B cell (primary cell): Measurements from ENCODE around the gene MYO19. TPM values are rescaled to one million over a fixed set of nuclear protein-coding genes. Genes with fewer than 3 reads are reported as not detected.
"Not testable (repeated sequence)": the region's sequence is repeated elsewhere in the genome, so short reads cannot be mapped to it uniquely, and the experiment has no call there.

Source experiments
- ATAC-seq: fragments of 200-7000 bp; cut with Tn5 transposase; one replicate; pipeline ENCODE4 v1.10.0; 2021; ENCODE audit warnings: low read depth, mild to moderate bottlenecking, moderate number of reproducible peaks, moderate library complexity
- CTCF ChIA-PET: fragments of 350-600 bp; sonication (Branson Sonifier 250); formaldehyde crosslinking; loops from one replicate; lab custom pipeline; 2021; ENCODE audit warnings: antibody characterized with exemption, inconsistent platforms; lab: Charles Lee
- POLR2A ChIA-PET: fragments of 350-600 bp; sonication (Branson Sonifier 250); formaldehyde crosslinking; loops from one replicate; lab custom pipeline; 2021; ENCODE audit warnings: antibody characterized with exemption; lab: Charles Lee
- DNase-seq: peaks from one replicate; pipeline ENCODE4 v3.0.0; 2013
- H2AFZ ChIP-seq: 2 replicates; pipeline ENCODE4 v1.6.1; 2012; ENCODE audit warnings: mild to moderate bottlenecking, low read depth, low read length; ENCODE audit not compliant: insufficient read depth, poor library complexity, severe bottlenecking
- H3K27ac ChIP-seq, 2 donors: 1 replicate in 1 of 2; 2 replicates in 1 of 2; pipeline ENCODE4 v1.5.1; 2012 to 2013; ENCODE audit warnings: low read length in 2 of 2, mild to moderate bottlenecking in 2 of 2, moderate library complexity in 1 of 2
- H3K27me3 ChIP-seq, 4 experiments: fragments of 200-600 bp in 1 of 4; sonication (generic) in 1 of 4; replicated peaks in 1 of 4; 1 replicate in 2 of 4; 2 replicates in 2 of 4; pipeline versions ENCODE4 v1.6.1 to v1.7.0; 2013 to 2016; ENCODE audit warnings: low read length in 3 of 4, mild to moderate bottlenecking in 2 of 4, mixed read lengths in 1 of 4, moderate library complexity in 1 of 4; ENCODE audit not compliant: insufficient read depth in 4 of 4, control insufficient read depth in 3 of 4; ENCODE audit errors: control extremely low read depth in 1 of 4
- H3K36me3 ChIP-seq, 2 experiments: replicated peaks in 1 of 2; 1 replicate in 1 of 2; 2 replicates in 1 of 2; pipeline versions ENCODE4 v1.6.1 to v1.7.1; 2013; ENCODE audit warnings: low read length in 1 of 2; ENCODE audit not compliant: insufficient read depth in 2 of 2, control insufficient read depth in 1 of 2; ENCODE audit errors: control extremely low read depth in 1 of 2, extremely low read depth in 1 of 2
- H3K4me1 ChIP-seq, 2 donors: fragments of 200-600 bp in 1 of 2; sonication (generic) in 1 of 2; 1 replicate in 1 of 2; 2 replicates in 1 of 2; pipeline versions ENCODE4 v1.5.1 to v1.6.1; 2013 to 2017; ENCODE audit warnings: low read length in 2 of 2; ENCODE audit not compliant: control insufficient read depth in 2 of 2, insufficient read depth in 2 of 2
- H3K4me2 ChIP-seq: replicated peaks from 2 replicates; pipeline ENCODE3; 2012; ENCODE audit warnings: mild to moderate bottlenecking, low read depth, low read length; ENCODE audit not compliant: poor library complexity, severe bottlenecking
- H3K4me3 ChIP-seq, 5 experiments: fragments of 200-600 bp in 1 of 5; sonication (generic) in 1 of 5; 1 replicate in 3 of 5; 2 replicates in 2 of 5; pipeline versions ENCODE4 v1.5.1 to v1.7.0; 2011 to 2016; ENCODE audit warnings: low read length in 4 of 5, mild to moderate bottlenecking in 4 of 5, low read depth in 2 of 5, control low read depth in 1 of 5, moderate library complexity in 1 of 5; ENCODE audit not compliant: insufficient read depth in 1 of 5; ENCODE audit errors: control extremely low read depth in 1 of 5, extremely low read depth in 1 of 5
- H3K79me2 ChIP-seq: fragments of 200-600 bp; sonication (generic); one replicate; pipeline ENCODE4 v1.6.0; 2016; ENCODE audit warnings: low read length; ENCODE audit not compliant: control insufficient read depth, insufficient read depth
- H3K9ac ChIP-seq: fragments of 200-600 bp; sonication (generic); 2 replicates; pipeline ENCODE4 v1.6.1; 2017; ENCODE audit warnings: mild to moderate bottlenecking, low read length, moderate library complexity
- H3K9me3 ChIP-seq, 3 donors: one replicate each; pipeline versions ENCODE4 v1.6.1 to v1.7.1; 2013; ENCODE audit warnings: low read length in 2 of 3; ENCODE audit not compliant: control insufficient read depth in 2 of 3, insufficient read depth in 1 of 3; ENCODE audit errors: control extremely low read depth in 1 of 3
- H4K20me1 ChIP-seq: 2 replicates; pipeline ENCODE4 v1.6.0; 2012; ENCODE audit warnings: mild to moderate bottlenecking, low read length; ENCODE audit not compliant: insufficient read depth, control insufficient read depth, poor library complexity, severe bottlenecking
- H3K27ac Mint-ChIP-seq: one replicate; pipeline ENCODE4 v1.8.0; 2021; ENCODE audit warnings: mixed read lengths
- H3K27me3 Mint-ChIP-seq: one replicate; pipeline ENCODE4 v1.8.0; 2021; ENCODE audit warnings: mixed read lengths
- H3K4me1 Mint-ChIP-seq: one replicate; pipeline ENCODE4 v1.8.0; 2021; ENCODE audit warnings: mixed read lengths
- H3K4me3 Mint-ChIP-seq: one replicate; pipeline ENCODE4 v1.8.0; 2021; ENCODE audit warnings: mixed read lengths
- H3K9me3 Mint-ChIP-seq: one replicate; pipeline ENCODE4 v1.8.0; 2022; ENCODE audit warnings: mixed read lengths; ENCODE audit not compliant: insufficient read depth
- CTCF ChIP-seq: fragments of 200-600 bp; IDR thresholded peaks from one replicate; pipeline ENCODE4 v1.8.0; 2022; ENCODE audit warnings: antibody characterized with exemption, mild to moderate bottlenecking
- EZH2 ChIP-seq: IDR thresholded peaks from 2 replicates; pipeline ENCODE4 v1.6.1; 2012; ENCODE audit warnings: borderline replicate concordance, low read depth, mild to moderate bottlenecking, moderate library complexity, low read length; ENCODE audit not compliant: insufficient read depth, poor library complexity, severe bottlenecking
- WGBS: methylation state at CpG from one replicate; pipeline ENCODE4 v1.1.5; 2013; ENCODE audit warnings: missing lambda C conversion rate; ENCODE audit not compliant: insufficient coverage; 5-methylcytosine and 5-hydroxymethylcytosine counted together
- intact Hi-C: fragments of 100-400 bp; cut with micrococcal nuclease; formaldehyde crosslinking; loops from one replicate; pipeline ENCODE4 v1.10.0; 2022
- polyA plus RNA-seq: library from polyadenylated mRNA; depleted of rRNA; stranded (reverse); fragments of >200 nt; gene quantifications from 2 replicates; pipeline ENCODE4 v1.2.3, GENCODE V29; 2012
- total RNA-seq, 2 donors: library from RNA; stranded (reverse); fragments of 120-200 nt in 1 of 2; gene quantifications; 1 replicate in 1 of 2; 2 replicates in 1 of 2; pipeline versions ENCODE4 v1.2.3 to v1.2.4, GENCODE V29; 2013 to 2022

MYO19 gene
- total and polyA plus RNA-seq, 2 donors (not counting 1 experiment from before 2014, with no cell fraction given): 65.7 to 88.7 TPM

- Histone ChIP-seq H4K20me1 (peaks cover 7% of the 10 kb centered on the region), H3K27ac (peak overlapping the region; percentile 11 to 83), H3K79me2 (peaks cover 60% of the 10 kb centered on the region), H2AFZ (peak overlapping the region; percentile 88), H3K9ac (peak overlapping the region; percentile 90), H3K36me3 (peaks cover 0 to 3% of the 10 kb centered on the region in 2 experiments), H3K4me3 (peak overlapping the region; percentile 59 to 95 (median 86)), H3K4me2 (peak overlapping the region; percentile 92), H3K27me3 (peaks cover 0 to 16% (median 13%) of the 10 kb centered on the region in 4 experiments), H3K4me1 (peaks cover 31 to 38% of the 10 kb centered on the region in 2 donors), H3K9me3 (peaks cover 0 to 4% (median 0%) of the 10 kb centered on the region in 3 donors)
- WGBS: 20% methylated on average over 3 of the region's 10 CpGs
- DNase-seq (no peak), ATAC-seq (no peak)
- POLR2A ChIA-PET: interaction anchor here (1.1 to 1.4 kb wide), 3 partner anchors 38 to 510 kb away, joined by 3 to 8 read pairs (median 3); partner anchors contain the start of gene GGNBP2
- peak overlapping the region; percentile 99 for H3K27ac Mint-ChIP-seq
- TF ChIP-seq CTCF (no peak), EZH2 (no peak)
- H3K9me3 Mint-ChIP-seq: no peaks in the 10 kb centered on the region
- peaks cover 14% of the 10 kb centered on the region for H3K27me3 Mint-ChIP-seq
- intact Hi-C loops: loop anchor here (1.0 to 10.0 kb wide), 5 partner anchors 49 to 1259 kb away; partner anchors contain the start of genes AATF, C17orf50, HNF1B and MYO19
- peaks cover 43% of the 10 kb centered on the region for H3K4me1 Mint-ChIP-seq
- peak overlapping the region; percentile 99 for H3K4me3 Mint-ChIP-seq
- CTCF ChIA-PET: interaction anchor here (0.5 to 6.4 kb wide), 10 partner anchors 49 to 722 kb away, joined by 3 to 38 read pairs (median 4); partner anchors contain the start of genes MYO19 and PIGW
Measured at GRCh38 chr17:36485805-36486203, 48.9 kb downstream of the MYO19 start.

GRCh38 chr17:36485027-36485426 lies 49.6 kb downstream of the MYO19 start:
- intact Hi-C loops: loop anchor here (10.0 kb wide), 2 partner anchors 720 to 1260 kb away; partner anchors contain the start of genes C17orf50 and HNF1B
- CTCF ChIA-PET: interaction anchor here (1.2 to 6.4 kb wide), 6 partner anchors 50 to 515 kb away, joined by 3 to 38 read pairs (median 5); partner anchors contain the start of genes MYO19 and PIGW
- H3K9me3 ChIP-seq: peaks cover 0 to 4% (median 0%) of the 10 kb centered on the region in 3 donors
- no peaks in the 10 kb centered on the region for H3K9me3 Mint-ChIP-seq
- H3K27ac ChIP-seq: no peak overlapping the region
- peaks cover 0 to 16% (median 14%) of the 10 kb centered on the region in 4 experiments for H3K27me3 ChIP-seq
- ATAC-seq: no peak
- no peak for DNase-seq
- H3K4me3 Mint-ChIP-seq: peak overlapping the region; percentile 99
- peaks cover 18% of the 10 kb centered on the region for H3K27me3 Mint-ChIP-seq
- H3K4me3 ChIP-seq: no peak overlapping the region
- H3K27ac Mint-ChIP-seq: no peak overlapping the region
- peaks cover 0 to 3% of the 10 kb centered on the region in 2 experiments for H3K36me3 ChIP-seq
- 92% methylated on average over 7 of the region's 8 CpGs for WGBS
- no peak overlapping the region for H3K4me2 ChIP-seq
- H3K4me1 ChIP-seq: peaks cover 31 to 38% of the 10 kb centered on the region in 2 donors
- H2AFZ ChIP-seq: peak overlapping the region; percentile 88
- H3K4me1 Mint-ChIP-seq: peaks cover 39% of the 10 kb centered on the region
- H3K79me2 ChIP-seq: peaks cover 53% of the 10 kb centered on the region
- POLR2A ChIA-PET: no interaction called here
- peaks cover 5% of the 10 kb centered on the region for H4K20me1 ChIP-seq
- TF ChIP-seq EZH2: no peak
- TF ChIP-seq CTCF: no peak
- H3K9ac ChIP-seq: no peak overlapping the region

- Histone ChIP-seq H3K79me2 (peaks cover 43% of the 10 kb centered on the region), H3K27me3 (peaks cover 0 to 16% (median 14%) of the 10 kb centered on the region in 4 experiments), H3K4me1 (peaks cover 31 to 38% of the 10 kb centered on the region in 2 donors)
- 89% methylated on average over 6 of the region's 7 CpGs for WGBS
- not testable (repeated sequence) for H3K9me3 Mint-ChIP-seq, H2AFZ ChIP-seq, H3K4me2 ChIP-seq, DNase-seq, H3K27ac ChIP-seq, H3K9ac ChIP-seq, H4K20me1 ChIP-seq, ATAC-seq, H3K36me3 ChIP-seq, H3K27ac Mint-ChIP-seq, H3K9me3 ChIP-seq, H3K4me3 ChIP-seq
- H3K4me3 Mint-ChIP-seq: peak overlapping the region; percentile 52
- H3K4me1 Mint-ChIP-seq: peaks cover 33% of the 10 kb centered on the region
- POLR2A ChIA-PET: interaction anchor here (0.7 kb wide), 1 partner anchor 1043 kb away, joined by 3 read pairs; no protein-coding TSS in a partner anchor
- CTCF ChIA-PET: interaction anchor here (0.7 to 6.4 kb wide), 9 partner anchors 11 to 534 kb away, joined by 3 to 72 read pairs (median 14); no protein-coding TSS in a partner anchor
- H3K27me3 Mint-ChIP-seq: peaks cover 18% of the 10 kb centered on the region
- intact Hi-C loops: loop anchor here (10.0 kb wide), 2 partner anchors 719 to 1261 kb away; partner anchors contain the start of genes C17orf50 and HNF1B
Measured at GRCh38 chr17:36484021-36484420, 50.6 kb downstream of the MYO19 start.
